ENCODE data around the gene TUBE1.
"Not testable (repeated sequence)": the region's sequence is repeated elsewhere in the genome, so short reads cannot be mapped to it uniquely, and the experiment has no call there.

Gene TUBE1, protein sequence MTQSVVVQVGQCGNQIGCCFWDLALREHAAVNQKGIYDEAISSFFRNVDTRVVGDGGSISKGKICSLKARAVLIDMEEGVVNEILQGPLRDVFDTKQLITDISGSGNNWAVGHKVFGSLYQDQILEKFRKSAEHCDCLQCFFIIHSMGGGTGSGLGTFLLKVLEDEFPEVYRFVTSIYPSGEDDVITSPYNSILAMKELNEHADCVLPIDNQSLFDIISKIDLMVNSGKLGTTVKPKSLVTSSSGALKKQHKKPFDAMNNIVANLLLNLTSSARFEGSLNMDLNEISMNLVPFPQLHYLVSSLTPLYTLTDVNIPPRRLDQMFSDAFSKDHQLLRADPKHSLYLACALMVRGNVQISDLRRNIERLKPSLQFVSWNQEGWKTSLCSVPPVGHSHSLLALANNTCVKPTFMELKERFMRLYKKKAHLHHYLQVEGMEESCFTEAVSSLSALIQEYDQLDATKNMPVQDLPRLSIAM

DNA sequence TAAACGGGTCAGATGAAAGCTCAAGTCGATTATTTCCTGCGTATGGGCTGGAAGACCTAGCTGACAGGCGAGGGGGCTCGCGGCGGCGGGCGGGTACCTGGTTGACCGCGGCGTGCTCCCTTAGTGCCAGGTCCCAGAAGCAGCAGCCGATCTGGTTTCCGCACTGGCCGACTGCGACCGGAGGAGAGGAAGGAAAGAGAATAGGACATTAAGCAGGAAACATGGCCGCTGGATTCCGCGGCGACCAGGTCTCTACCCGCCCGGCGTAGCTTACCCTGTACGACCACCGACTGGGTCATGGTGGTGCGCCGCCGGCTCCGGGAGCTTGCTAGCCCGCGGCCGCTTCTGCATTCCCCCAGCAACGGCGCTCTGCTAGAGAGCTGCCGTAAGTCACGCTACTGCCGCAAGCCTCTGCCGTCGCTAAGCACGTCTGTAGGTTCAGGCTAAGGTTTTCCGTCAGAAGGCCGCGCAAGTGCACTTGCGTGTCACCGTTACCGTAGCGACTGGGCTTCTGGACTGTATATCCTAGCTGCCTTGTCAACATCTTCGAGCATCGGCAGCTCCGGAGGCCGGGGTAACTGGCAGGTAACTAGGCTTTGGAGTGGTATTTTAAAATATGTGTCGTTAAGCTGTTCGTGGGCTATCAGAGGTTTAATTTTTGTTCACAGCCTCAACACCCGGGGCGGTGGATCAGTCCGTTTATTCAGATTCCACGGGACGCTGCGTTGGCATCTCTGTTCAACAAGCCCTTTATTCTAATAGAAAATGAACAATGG lies at the start of gene TUBE1, which contains the start of gene FAM229B:
TUBE1 (minus strand) TSS at position 347 of the 776 bp plus-strand sequence; CDS start at position 299, 48 bp downstream.
FAM229B (plus strand) TSS at position 456 of the 776 bp plus-strand sequence. CDS start 11,693 bp downstream, outside the sequence.
- peak; percentile 92 for DNase-seq (ENCODE audit: low spot score)

DNA sequence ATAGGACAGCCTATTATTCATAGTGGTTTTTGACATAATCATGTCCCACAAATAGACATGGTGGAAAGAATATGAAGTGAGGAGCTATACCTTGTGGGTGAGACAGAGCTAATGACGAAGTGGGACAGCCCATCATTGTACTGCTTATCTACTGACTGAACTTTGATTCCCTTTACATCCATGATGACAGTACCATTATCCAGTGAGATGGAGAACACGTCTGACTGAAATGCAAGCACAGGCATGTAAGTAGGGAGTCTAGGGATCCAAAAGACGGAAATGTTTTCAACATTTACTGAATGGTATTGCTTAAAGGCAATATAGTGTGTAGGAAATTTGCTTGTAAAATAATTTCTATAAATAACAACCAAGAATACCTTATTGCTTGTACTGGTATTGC lies 43.6 kb upstream of the TUBE1 start:
- no peak for DNase-seq (ENCODE audit: low spot score)

DNA sequence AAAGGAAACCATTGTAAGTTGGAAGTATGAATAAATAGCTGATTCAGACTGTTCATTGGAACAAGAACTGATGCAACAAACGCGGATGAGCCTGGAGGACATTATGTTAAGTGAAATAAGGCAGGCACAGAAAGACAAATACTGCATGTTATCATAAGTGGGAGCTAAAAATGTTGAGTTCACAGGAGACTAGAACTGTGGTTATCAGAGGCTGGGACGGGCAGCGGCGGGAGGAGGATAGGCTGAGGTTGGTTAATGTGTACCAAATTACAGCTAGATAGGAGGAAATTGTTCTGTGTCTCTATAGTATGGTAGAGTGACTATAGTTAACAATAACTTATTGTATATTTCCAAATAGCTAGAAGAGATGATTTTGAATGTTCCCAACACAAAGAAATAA lies 40.9 kb upstream of the TUBE1 start:
- no peak for DNase-seq (ENCODE audit: low spot score)

DNA sequence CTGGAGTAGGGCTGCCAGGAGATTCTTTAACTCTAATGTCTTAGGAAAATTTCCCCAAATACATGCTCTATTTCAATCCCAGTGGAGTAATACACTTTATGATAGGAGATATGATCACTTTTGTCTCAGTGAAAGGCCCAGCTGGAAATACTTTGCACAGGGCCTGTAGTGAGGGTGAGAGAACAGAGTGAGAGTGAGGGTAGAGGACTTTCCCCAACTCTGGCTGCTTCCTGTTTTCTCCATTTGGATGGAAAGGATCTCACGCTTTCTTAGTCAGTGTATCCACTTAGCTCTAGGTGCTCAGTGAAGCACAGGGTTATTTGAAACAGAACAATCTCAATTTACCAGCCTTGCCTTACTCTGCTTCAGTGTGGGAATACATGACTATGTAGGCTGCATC lies 36.7 kb upstream of the TUBE1 start:
- no peak for DNase-seq (ENCODE audit: low spot score)

DNA sequence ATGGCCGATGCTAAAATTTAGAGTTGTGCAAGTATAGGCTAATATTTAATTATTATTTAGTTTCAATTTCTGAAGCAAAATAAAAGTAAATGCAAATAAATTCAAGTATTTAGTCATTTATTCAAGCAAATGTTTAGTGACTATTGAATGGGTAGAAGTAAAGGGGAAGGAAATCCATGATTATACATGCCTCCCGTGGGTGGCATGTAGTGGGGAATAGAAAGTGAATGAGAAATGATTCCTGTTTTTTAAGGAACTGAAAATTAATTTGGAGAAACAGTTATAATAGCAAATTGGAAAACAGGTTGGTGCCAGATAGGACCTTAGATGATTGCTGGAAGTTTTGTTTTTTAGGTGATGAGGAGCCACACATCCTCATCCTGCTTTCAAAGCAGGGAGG lies 35.5 kb upstream of the TUBE1 start:
- DNase-seq (ENCODE audit: low spot score): no peak

DNA sequence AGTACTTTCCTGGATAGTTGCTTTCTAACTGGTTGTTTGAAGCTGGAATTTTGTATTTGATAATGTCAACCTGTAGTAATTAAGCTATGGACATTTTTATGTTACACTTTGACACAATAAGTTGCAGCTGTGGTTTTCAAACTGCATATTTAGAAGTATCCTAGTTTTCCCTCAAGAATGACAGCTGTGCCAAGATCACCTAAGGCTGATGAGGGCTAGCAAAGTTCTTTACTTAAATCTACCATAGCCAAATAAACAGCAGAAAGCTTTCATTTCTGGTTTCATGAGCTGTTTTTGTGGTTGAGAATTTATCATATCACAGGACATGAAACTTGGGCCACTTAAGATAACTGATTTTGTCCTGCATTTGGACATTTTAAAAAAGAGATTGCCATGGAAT lies 30.8 kb upstream of the TUBE1 start:
- DNase-seq (ENCODE audit: low spot score): no peak

DNA sequence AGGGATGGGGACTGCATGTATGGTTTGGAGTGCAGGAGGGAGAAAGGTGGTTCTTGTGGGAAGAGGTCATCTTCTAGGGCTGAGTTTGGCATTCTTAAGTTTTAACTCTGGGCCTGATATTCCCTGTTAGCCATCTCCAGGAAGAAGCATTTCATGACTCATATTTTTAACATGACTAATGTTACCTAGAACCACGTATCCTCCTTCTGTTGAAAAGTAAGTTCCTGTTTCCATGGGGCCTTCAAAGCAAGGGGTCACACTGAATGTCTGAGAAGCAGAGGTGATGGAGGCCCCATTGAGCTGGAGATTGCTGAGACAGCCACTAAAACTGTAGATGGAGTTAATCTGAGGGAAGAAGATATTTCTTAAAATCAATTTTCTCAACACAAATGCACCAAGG lies 30.3 kb upstream of the TUBE1 start:
- DNase-seq (ENCODE audit: low spot score): no peak

DNA sequence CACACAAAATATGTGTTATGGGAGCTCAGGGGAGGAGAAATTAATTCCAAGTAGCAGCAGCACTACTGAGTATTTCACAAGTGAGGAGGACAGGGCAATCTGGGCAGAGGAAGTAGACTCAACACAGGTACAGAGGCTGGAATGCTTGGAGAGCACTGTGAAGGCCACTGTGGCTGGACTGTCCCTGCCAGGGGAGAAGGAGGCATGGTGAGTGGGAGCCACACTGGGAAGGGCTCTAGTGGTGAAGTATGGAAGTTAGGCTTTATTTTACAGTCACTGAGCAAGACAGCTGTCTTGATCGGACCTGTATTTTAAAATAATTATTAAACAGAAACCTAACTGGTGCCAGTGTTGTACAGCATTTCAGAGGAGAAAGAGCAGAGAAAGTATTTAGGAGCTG lies 28.9 kb upstream of the TUBE1 start:
- no peak for DNase-seq (ENCODE audit: low spot score)

DNA sequence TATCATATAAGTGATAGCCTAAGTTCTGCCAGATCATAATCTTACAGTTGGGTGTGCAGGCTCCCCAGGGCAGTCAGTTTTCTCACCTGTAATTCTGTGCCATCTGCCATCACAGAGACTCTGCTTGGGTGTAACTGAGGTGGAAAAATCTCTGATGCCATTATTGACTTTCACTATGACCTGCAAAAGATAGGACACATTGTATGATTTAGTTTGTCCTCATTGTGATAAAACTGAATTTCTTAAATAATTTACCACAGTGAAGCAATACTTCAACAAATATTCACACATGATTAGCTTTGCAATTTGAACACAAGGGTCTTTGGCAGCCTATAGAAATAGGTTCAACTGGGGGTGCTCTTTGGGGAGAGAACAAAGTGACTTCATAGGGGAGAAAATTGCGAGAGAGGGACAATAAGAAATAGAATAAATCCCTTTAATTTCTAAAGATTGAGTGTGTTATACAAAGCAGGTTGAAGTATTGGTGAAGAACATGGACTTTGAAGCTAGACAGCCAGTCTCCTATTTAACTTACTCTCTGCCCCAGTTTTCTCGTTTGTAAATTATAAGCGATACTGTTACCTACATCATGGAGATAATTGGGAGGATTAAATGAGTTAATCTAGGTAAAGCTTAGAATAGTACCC lies 27.4 kb upstream of the TUBE1 start:
- no peak for DNase-seq (ENCODE audit: low spot score)

DNA sequence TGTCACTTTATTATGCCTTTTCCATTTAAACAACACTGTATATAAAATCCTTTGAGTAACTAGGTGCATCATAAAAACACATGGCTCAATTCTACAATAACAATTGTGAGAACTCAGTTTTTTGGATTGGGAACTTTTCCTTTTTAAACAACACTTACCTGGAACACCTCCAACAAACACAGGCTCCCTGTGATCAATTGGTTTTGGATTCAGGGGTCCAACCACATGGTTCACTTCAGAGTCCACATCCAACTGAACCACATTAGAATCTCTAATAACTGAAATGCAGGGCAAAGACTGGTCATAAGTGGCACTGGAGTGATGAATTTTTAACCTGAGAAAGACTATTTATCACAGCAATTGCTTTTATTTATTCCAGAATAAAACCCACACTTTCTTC lies 26.6 kb upstream of the TUBE1 start:
- DNase-seq (ENCODE audit: low spot score): no peak

DNA sequence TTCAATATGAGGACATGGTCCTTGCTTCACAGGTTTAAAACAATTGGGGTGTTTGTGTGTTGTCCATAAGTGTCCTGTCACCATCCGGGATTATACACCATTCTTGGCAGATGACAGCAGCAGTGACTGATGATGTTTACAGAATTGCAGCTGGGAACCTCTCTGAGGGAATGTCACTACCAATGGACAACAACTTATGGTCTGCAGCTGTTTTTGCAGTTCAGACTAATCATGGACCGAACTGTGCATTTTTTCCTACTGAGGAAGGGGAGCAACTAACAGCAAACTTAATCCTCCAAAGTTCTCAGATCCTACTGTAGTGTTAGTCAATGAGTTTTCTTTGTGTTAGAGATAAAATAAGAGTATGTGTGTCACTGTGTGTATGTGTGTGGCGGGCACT lies 26.1 kb upstream of the TUBE1 start:
- no peak for DNase-seq (ENCODE audit: low spot score)

DNA sequence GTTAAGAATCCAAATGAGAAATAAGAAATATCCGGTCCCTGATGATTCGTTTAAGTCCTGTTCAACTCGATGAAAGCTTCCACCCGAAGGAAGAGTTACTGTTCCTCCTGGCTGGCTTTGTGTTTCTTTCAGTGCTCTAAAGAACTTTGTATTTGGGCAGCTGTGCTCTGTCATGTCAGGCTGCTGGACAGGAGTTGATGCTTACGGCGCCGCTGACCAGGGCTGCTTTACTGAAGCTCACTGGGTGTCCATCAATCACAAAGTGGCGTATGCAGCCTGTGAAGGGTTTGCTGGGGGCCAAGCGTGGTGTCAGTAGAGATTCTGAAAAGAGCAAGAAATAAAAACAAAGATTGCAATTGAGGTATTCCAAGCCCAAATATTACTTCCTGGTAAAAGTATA lies 22.0 kb upstream of the TUBE1 start:
- no peak for DNase-seq (ENCODE audit: low spot score)

DNA sequence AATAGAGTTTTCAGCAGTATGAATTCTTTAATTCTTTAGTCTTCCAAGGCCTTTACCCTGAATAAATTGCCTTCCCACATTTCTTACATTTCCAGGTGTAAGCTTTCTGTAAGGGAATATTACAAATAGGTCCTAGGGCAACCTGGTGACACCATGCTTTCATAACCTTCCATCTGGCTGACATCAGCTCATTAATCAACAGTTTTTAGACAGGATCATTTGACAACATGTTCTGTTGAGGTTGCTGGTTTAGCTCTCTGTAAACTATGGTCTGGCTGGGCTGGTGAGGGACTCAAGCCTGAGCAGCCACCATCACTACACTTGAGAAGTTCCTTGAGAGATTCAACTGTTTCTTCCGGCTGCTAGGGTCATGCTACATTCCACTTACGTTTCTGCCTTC lies 19.3 kb upstream of the TUBE1 start:
- no peak for DNase-seq (ENCODE audit: low spot score)

DNA sequence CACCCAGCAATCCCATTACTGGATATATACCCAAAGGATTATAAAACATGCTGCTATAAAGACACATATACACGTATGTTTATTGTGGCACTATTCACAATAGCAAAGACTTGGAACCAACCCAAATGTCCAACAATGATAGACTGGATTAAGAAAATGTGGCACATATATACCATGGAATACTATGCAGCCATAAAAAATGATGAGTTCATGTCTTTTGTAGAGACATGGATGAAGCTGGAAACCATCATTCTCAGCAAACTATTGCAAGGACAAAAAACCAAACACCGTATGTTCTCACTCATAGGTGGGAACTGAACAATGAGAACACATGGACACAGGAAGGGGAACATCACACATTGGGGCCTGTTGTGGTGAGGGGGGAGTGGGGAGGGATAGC lies 18.7 kb upstream of the TUBE1 start:
- DNase-seq (ENCODE audit: low spot score): not testable (repeated sequence)

DNA sequence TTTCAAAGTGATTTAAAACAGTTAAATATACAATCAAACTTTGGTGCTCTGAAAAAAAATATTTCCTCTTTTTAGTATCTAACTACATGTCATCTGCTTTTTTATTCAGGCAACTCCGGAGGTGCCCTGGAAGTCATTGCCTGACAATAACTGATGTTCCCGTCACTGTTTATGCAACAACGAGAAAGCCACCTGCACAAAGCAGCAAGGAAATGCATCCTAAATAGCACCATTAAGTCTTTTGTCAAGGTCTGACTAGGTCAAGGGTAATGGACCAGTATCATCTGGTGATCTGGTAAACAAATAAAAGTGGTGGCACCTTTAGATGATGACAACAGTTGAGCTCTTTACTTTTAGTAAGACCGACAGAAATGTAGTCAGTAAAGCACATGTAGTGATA lies 13.3 kb upstream of the TUBE1 start:
- DNase-seq (ENCODE audit: low spot score): no peak

DNA sequence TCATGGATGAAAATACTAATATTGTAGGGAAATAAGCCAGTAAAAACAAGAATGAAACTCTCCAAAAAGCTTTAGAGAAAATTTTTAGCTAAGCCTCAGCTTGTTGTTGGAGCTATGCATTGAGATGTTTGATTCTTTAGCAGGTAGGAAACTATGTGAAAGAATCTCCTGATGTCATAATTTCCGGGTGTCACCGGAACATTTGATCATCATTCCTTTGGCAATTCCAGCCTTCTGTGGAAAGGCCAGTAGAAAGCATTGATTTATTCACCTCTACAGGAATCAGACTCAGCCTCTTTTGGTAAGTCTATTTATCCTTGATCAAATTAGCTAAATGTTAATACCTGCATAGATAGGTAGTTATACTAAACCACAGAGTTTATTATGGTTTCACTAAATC lies 9.6 kb upstream of the TUBE1 start:
- DNase-seq (ENCODE audit: low spot score): no peak

DNA sequence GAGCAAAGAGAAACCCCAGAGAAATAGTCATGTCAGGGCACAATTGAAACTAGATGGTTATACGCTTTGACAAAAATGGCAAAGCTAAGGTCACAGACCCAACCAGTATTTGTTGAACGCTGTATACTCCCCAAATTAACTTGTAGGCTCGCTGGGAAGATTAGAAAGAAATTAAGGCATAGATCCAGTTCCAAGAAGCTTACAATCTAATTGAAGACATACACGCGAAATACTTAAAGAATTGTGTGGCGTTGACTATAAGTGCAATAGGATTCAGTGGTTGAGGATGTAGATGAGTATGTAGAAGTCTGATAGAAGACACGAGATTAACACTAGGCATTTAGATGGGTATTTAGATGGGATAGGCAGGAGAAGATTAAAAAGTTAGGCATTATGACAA lies 634 bp upstream of the TUBE1 start:
- no peak for DNase-seq (ENCODE audit: low spot score)

DNA sequence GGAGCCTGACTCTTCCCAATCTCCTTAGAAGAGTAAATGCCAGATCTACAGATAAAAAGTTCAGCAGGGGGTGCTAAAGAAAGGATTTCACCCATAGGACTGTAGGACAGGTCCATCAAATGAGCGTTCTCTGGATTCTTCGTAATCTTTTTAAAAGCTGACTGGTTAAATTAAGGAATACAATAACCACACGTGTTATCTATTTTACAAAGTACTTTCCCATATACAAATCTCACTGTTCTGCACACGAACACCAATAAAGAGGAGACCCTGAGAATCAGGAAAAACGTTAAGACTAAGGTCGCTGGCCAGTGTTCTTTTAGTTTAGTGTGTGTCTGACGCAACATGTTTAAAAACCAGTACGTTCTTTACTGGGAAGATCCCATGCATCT lies 542 bp downstream of the TUBE1 start:
- DNase-seq (ENCODE audit: low spot score): no peak

DNA sequence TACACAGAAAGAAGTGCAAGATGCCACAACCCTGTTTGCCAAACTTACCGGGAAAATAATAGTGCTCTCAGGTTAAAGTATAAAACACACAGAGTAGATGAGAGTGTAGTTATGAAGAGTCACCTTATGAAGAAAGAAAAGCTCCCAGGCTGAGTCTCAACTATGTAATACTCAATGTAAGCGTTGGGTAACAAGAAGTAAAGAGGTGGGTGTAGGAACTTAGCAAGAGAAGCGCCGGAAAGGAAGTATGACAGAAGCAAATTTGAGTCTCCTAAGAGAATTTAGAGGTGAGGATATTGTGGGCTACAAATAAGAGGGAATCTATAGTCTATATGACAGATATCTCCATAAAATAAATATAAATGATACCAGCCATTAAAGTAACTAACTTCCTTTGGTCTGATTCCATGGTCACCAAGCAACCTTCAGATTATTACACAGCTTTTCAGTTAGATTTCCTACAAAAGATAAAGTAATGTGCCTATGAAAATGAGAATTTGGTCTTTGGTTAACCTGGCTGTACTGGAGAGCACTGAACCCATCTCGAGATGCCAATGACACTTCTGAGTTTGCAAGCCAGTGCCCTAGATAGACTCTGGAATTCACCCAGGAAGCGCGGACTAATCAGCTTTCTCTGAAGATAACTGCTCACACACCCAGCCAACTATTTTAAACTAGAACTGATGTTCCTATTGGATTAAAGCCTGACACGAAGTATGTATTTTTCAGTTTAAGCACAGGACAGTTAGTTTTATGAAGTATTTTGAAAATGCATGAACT lies 1.8 kb downstream of the TUBE1 start:
- DNase-seq (ENCODE audit: low spot score): no peak

DNA sequence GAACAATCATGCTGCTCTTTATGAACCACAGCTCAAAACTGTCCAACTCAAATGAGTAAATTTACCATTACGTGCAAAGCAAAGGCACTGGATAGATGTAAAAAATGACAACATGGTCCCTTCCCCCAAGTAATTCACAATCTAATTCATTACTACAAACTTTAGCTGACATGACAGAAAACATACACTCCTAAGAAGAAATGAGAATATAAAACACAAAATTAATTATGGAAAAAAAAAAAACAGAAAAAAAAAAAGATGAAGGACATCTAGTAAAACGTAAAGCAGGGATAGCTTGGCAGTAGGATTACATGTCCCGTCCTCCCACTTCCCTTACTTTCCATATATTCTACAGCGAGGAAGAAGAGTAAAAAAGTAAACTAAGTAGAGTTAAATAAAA lies 5.7 kb downstream of the TUBE1 start:
- no peak for DNase-seq (ENCODE audit: low spot score)

DNA sequence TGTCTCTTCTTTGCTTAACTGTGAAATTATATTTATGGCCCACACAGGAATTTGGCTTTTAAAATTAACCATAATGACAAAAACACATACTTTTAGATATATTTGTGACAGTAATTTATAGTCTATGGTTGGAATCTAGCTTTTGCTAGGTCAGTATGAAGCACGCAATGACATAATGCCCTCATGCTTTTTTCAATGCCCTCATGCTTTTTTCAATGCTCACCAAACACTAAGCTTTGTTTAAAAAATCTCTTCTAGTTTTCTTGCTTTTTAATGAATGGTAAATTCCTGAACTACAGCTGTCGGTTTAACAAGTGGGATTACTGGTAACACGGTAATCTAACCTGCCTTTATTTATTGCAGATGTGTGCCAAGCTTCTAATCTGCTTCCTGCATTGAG lies 20.7 kb downstream of the TUBE1 start:
- DNase-seq (ENCODE audit: low spot score): no peak

DNA sequence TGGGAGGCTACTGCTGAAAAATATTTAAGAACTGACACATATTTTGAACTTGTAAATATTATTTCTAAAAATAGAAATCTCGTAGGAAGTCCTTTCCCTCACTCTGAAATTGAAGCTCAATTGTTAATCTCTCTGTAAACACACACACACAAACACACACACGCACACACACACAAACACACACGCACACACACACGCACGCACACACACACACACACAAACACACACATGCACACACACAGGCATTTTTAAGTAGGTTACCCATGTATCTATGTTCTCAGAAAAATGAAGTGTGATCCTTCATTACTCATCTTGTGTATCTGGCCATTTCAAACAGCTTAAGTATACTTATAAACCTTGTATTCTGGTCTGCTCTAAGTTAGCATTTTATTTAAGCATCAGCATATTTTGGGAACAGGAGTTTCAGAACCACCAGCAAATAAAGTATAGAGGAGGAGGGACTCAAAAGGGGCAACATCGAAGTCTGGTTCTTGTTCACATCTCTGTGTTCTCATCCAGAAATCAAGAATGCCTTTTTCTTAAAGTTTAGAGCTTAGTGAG lies 21.8 kb downstream of the TUBE1 start:
- no peak for DNase-seq (ENCODE audit: low spot score)

Data from CD4-positive, alpha-beta T cell treated with Interleukin-6 at 100 ng/mL for 8 hours (primary cell).